Gastrocnemius medialis (tissue), 4 donors: ENCODE measurements around the gene ZNF804A.

Experiments
- POLR2A ChIP-seq, 2 donors: fragments of 450-650 bp; IDR thresholded peaks; one replicate each; pipeline ENCODE4 v1.6.1; 2017; ENCODE audit warnings: antibody characterized with exemption in 2 of 2, mild to moderate bottlenecking in 2 of 2, moderate library complexity in 2 of 2
- TF ChIP-seq, protein P1 (sequence below), 5 experiments: fragments of 450-650 bp in 3 of 5; fragments of 200-600 bp in 2 of 5; sonication (generic) in 2 of 5; IDR thresholded peaks in 4 of 5; conservative IDR thresholded peaks in 1 of 5; 1 replicate in 4 of 5; 2 replicates in 1 of 5; pipeline ENCODE4 v1.5.1; 2016 to 2019; ENCODE audit warnings: antibody characterized with exemption in 5 of 5, mild to moderate bottlenecking in 3 of 5, moderate library complexity in 3 of 5

- no peak for TF ChIP-seq POLR2A (IDR thresholded peaks at IDR 0.05)
- TF ChIP-seq, protein P1, sequence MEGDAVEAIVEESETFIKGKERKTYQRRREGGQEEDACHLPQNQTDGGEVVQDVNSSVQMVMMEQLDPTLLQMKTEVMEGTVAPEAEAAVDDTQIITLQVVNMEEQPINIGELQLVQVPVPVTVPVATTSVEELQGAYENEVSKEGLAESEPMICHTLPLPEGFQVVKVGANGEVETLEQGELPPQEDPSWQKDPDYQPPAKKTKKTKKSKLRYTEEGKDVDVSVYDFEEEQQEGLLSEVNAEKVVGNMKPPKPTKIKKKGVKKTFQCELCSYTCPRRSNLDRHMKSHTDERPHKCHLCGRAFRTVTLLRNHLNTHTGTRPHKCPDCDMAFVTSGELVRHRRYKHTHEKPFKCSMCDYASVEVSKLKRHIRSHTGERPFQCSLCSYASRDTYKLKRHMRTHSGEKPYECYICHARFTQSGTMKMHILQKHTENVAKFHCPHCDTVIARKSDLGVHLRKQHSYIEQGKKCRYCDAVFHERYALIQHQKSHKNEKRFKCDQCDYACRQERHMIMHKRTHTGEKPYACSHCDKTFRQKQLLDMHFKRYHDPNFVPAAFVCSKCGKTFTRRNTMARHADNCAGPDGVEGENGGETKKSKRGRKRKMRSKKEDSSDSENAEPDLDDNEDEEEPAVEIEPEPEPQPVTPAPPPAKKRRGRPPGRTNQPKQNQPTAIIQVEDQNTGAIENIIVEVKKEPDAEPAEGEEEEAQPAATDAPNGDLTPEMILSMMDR (IDR thresholded peaks at IDR 0.05 in 4 of 5, conservative IDR thresholded peaks at IDR 0.05 in 1 of 5): no peak
Observed at GRCh38 chr2:184558713-184559464, 39.4 kb upstream of the ZNF804A start.
